SK-N-MC (cell line): ENCODE results near the gene P2RX1.

ENCODE experiments used
- DNase-seq: peaks from one replicate; pipeline ENCODE4 v3.0.0-alpha.2; 2011; ENCODE audit warnings: low read depth, low spot score
- H3K27ac ChIP-seq: fragments of 200-600 bp; sonication (generic); 2 replicates; pipeline ENCODE4 v1.5.1; 2016; ENCODE audit warnings: mixed run types
- H3K36me3 ChIP-seq: fragments of 200-600 bp; sonication (generic); 2 replicates; pipeline ENCODE4 v1.6.1; 2017; ENCODE audit warnings: antibody characterized with exemption, low read length, mixed read lengths; ENCODE audit not compliant: insufficient read depth
- H3K4me3 ChIP-seq: fragments of 200-600 bp; sonication (generic); 2 replicates; pipeline ENCODE4 v1.5.1; 2016
- H3K9ac ChIP-seq: fragments of 200-600 bp; sonication (generic); 2 replicates; pipeline ENCODE4 v1.8.0; 2017; ENCODE audit warnings: mixed run types, mixed read lengths; ENCODE audit not compliant: insufficient read length
- H3K9me3 ChIP-seq: fragments of 200-600 bp; sonication (generic); 2 replicates; pipeline ENCODE4 v1.6.1; 2017; ENCODE audit warnings: low read depth, mild to moderate bottlenecking, antibody characterized with exemption, low read length, moderate library complexity, mixed read lengths
- EZH2 ChIP-seq: fragments of 200-600 bp; sonication (generic); IDR thresholded peaks from one replicate; pipeline ENCODE4 v1.6.1; 2017; ENCODE audit warnings: antibody characterized with exemption
- FOXP2 ChIP-seq: optimal IDR thresholded peaks from 2 replicates; pipeline ENCODE3; 2011; ENCODE audit warnings: mild to moderate bottlenecking, moderate library complexity; ENCODE audit not compliant: insufficient read depth; ENCODE audit errors: extremely low read length, control extremely low read depth
- POLR2AphosphoS5 ChIP-seq: IDR thresholded peaks from 2 replicates; pipeline ENCODE4 v1.6.1; 2012; ENCODE audit warnings: mild to moderate bottlenecking, low read depth, low read length, borderline replicate concordance

Gene P2RX1

GRCh38 chr17:3944485-3945388, 28.5 kb upstream of the P2RX1 start:
- no peaks in the 10 kb centered on the region for H3K9me3 ChIP-seq
- no peak for DNase-seq
- no peak overlapping the region for H3K27ac ChIP-seq
- no peaks in the 10 kb centered on the region for H3K36me3 ChIP-seq
- peak overlapping the region; percentile 41 for H3K9ac ChIP-seq
- peak overlapping the region; percentile 80 for H3K4me3 ChIP-seq
- TF ChIP-seq POLR2AphosphoS5, result no peak
- no peak for TF ChIP-seq EZH2
- no peak for TF ChIP-seq FOXP2

- Histone ChIP-seq H3K36me3 (no peaks in the 10 kb centered on the region), H3K27ac (no peak overlapping the region), H3K9me3 (no peaks in the 10 kb centered on the region), H3K9ac (no peak overlapping the region), H3K4me3 (no peak overlapping the region)
- no peak for DNase-seq
- TF ChIP-seq FOXP2 (no peak), EZH2 (no peak), POLR2AphosphoS5 (no peak)
Measured at GRCh38 chr17:3943240-3943891, 27.1 kb upstream of the P2RX1 start.

GRCh38 chr17:3940965-3941698, 24.9 kb upstream of the P2RX1 start:
- no peak for DNase-seq
- H3K36me3 ChIP-seq, result no peaks in the 10 kb centered on the region
- no peaks in the 10 kb centered on the region for H3K9me3 ChIP-seq
- H3K9ac ChIP-seq, result no peak overlapping the region
- TF ChIP-seq EZH2, result no peak
- TF ChIP-seq FOXP2, result no peak
- no peak for TF ChIP-seq POLR2AphosphoS5
- no peak overlapping the region for H3K27ac ChIP-seq
- H3K4me3 ChIP-seq, result no peak overlapping the region

GRCh38 chr17:3937359-3937758, 21.1 kb upstream of the P2RX1 start:
- Histone ChIP-seq H3K4me3 (no peak overlapping the region), H3K9ac (no peak overlapping the region), H3K36me3 (no peaks in the 10 kb centered on the region), H3K9me3 (no peaks in the 10 kb centered on the region), H3K27ac (no peak overlapping the region)
- no peak for DNase-seq
- TF ChIP-seq EZH2 (no peak), FOXP2 (no peak), POLR2AphosphoS5 (no peak)

GRCh38 chr17:3935825-3936355, 19.6 kb upstream of the P2RX1 start:
- Histone ChIP-seq H3K27ac (no peak overlapping the region), H3K9me3 (no peaks in the 10 kb centered on the region), H3K4me3 (no peak overlapping the region), H3K9ac (no peak overlapping the region), H3K36me3 (no peaks in the 10 kb centered on the region)
- no peak for TF ChIP-seq POLR2AphosphoS5
- TF ChIP-seq FOXP2, result no peak
- no peak for TF ChIP-seq EZH2
- no peak for DNase-seq

- Histone ChIP-seq H3K9me3 (no peaks in the 10 kb centered on the region), H3K4me3 (no peak overlapping the region), H3K27ac (no peak overlapping the region), H3K36me3 (no peaks in the 10 kb centered on the region), H3K9ac (no peak overlapping the region)
- TF ChIP-seq FOXP2 (no peak), EZH2 (no peak), POLR2AphosphoS5 (no peak)
- DNase-seq, result no peak
Measured at GRCh38 chr17:3935140-3935542, 18.9 kb upstream of the P2RX1 start.

GRCh38 chr17:3929764-3930163, 13.5 kb upstream of the P2RX1 start:
- Histone ChIP-seq H3K36me3 (no peaks in the 10 kb centered on the region), H3K9ac (no peak overlapping the region), H3K9me3 (no peaks in the 10 kb centered on the region), H3K4me3 (no peak overlapping the region), H3K27ac (no peak overlapping the region)
- no peak for DNase-seq
- TF ChIP-seq EZH2 (no peak), FOXP2 (no peak), POLR2AphosphoS5 (no peak)

- no peak for TF ChIP-seq EZH2
- TF ChIP-seq FOXP2, result no peak
- no peak for TF ChIP-seq POLR2AphosphoS5
- Histone ChIP-seq H3K9ac (no peak overlapping the region), H3K27ac (no peak overlapping the region), H3K36me3 (no peaks in the 10 kb centered on the region), H3K9me3 (no peaks in the 10 kb centered on the region), H3K4me3 (no peak overlapping the region)
- no peak for DNase-seq
Measured at GRCh38 chr17:3929181-3929580, 12.9 kb upstream of the P2RX1 start.
